PC-9 (cell line): ENCODE results near the gene AP1B1.
"Not testable (repeated sequence)": the region's sequence is repeated elsewhere in the genome, so short reads cannot be mapped to it uniquely, and the experiment has no call there.

Experiments used
- CTCF ChIP-seq: fragments of 200-600 bp; sonication (generic); conservative IDR thresholded peaks from 2 replicates; pipeline ENCODE4 v1.6.1; 2017; ENCODE audit warnings: mixed run types, antibody characterized with exemption, mild to moderate bottlenecking, moderate library complexity
- EZH2 ChIP-seq: fragments of 200-600 bp; sonication (generic); IDR thresholded peaks from 2 replicates; pipeline ENCODE4 v1.8.0; 2017; ENCODE audit warnings: antibody characterized with exemption, low read depth

GRCh38 chr22:29411569-29412211, 23.3 kb upstream of the AP1B1 start:
- TF ChIP-seq CTCF, EZH2: not testable (repeated sequence)
